GM12891 (cell line): ENCODE measurements around the gene RASIP1.
"Not testable (repeated sequence)": the region's sequence is repeated elsewhere in the genome, so short reads cannot be mapped to it uniquely, and the experiment has no call there.

Source experiments
- DNase-seq: peaks from one replicate; pipeline ENCODE4 v3.0.0; 2011; ENCODE audit warnings: low spot score; ENCODE audit not compliant: insufficient read length
- FAIRE-seq: peaks from 2 replicates; lab custom pipeline; 2011; peaks lifted over from hg19 to GRCh38; lab: Jason Lieb, UNC
- PAX5 ChIP-seq: IDR thresholded peaks from 2 replicates; pipeline ENCODE4 v1.6.1; 2011; ENCODE audit warnings: low read length, moderate library complexity, mild to moderate bottlenecking; ENCODE audit not compliant: insufficient read depth, severe bottlenecking
- POLR2A ChIP-seq: IDR thresholded peaks from 2 replicates; pipeline ENCODE4 v1.6.1; 2011; ENCODE audit warnings: low read depth, low read length, control low read depth
- POLR2AphosphoS5 ChIP-seq: IDR thresholded peaks from 2 replicates; pipeline ENCODE4 v1.6.1; 2011; ENCODE audit warnings: low read depth, low read length, control low read depth
- POU2F2 ChIP-seq: IDR thresholded peaks from 2 replicates; pipeline ENCODE4 v1.6.1; 2011; ENCODE audit warnings: low read depth, mild to moderate bottlenecking, control low read depth, low read length, moderate library complexity
- SPI1 ChIP-seq: IDR thresholded peaks from 2 replicates; pipeline ENCODE4 v1.6.1; 2011; ENCODE audit warnings: low read depth, low read length, control low read depth
- TAF1 ChIP-seq: IDR thresholded peaks from 2 replicates; pipeline ENCODE4 v1.6.1; 2011; ENCODE audit warnings: low read depth, low read length, control low read depth

The RASIP1 gene

GRCh38 chr19:48770734-48771472 is 30.5 kb upstream of the RASIP1 start:
- FAIRE-seq: no peak
- no peak for TF ChIP-seq TAF1
- TF ChIP-seq SPI1: no peak
- no peak for DNase-seq

DNA sequence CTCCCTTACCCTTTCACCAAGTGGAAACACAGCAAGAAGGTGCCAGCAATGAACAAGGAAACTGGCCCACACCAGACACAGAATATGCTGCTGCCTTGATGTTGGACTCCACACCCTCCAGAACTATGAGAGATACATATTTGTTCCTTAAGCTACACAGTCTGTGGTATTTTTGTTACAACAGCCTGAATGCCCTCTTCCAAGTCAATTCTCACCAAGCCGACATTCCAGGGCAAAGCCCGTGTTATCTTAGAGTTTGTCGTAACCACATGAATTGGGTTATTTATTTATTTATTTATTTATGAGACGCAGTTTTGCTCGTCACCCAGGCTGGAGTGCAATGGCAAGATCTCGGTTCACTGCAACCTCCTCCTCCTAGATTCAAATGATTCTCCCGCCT is 29.9 kb upstream of the RASIP1 start:
- FAIRE-seq: no peak
- DNase-seq: no peak
- TF ChIP-seq POU2F2 (no peak), PAX5 (no peak), TAF1 (no peak)

- DNase-seq (no peak), FAIRE-seq (no peak)
- TF ChIP-seq SPI1 (peak; percentile 21; the same call in 1 of the 2 replicates), TAF1 (no peak)
These were observed 28.7 kb upstream of the RASIP1 start for GRCh38 chr19:48768994-48769713.

DNA sequence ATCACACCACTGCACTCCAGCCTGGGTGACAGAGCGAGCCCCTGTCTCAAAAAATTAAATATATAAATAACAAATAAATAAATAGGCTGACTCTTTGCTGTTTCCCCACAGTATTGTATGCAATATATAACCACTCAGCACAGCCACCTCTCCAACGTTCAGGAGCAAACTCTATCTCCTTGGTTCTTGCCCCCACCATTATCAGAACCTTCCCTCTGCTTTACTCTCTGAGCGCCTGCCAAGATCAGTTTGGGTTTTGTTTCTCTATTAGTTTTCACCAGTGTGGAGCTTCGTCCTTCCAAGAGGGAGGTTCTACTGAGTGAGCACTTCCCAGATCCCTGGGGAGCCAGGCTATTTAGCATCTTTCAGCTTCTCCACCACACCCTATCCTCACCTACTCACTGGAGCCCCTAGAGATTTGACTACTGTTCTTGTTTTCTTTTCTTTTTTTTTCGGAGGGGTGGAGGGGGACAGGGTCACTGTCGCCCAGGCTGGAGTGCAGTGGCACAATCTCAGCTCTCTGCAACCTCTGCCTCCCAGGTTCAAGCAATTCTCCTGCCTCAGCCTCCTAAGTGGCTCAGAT is 27.9 kb upstream of the RASIP1 start:
- DNase-seq, FAIRE-seq: not testable (repeated sequence)

- DNase-seq, FAIRE-seq: not testable (repeated sequence)
These were observed 25.4 kb upstream of the RASIP1 start for GRCh38 chr19:48765816-48766215.

DNA sequence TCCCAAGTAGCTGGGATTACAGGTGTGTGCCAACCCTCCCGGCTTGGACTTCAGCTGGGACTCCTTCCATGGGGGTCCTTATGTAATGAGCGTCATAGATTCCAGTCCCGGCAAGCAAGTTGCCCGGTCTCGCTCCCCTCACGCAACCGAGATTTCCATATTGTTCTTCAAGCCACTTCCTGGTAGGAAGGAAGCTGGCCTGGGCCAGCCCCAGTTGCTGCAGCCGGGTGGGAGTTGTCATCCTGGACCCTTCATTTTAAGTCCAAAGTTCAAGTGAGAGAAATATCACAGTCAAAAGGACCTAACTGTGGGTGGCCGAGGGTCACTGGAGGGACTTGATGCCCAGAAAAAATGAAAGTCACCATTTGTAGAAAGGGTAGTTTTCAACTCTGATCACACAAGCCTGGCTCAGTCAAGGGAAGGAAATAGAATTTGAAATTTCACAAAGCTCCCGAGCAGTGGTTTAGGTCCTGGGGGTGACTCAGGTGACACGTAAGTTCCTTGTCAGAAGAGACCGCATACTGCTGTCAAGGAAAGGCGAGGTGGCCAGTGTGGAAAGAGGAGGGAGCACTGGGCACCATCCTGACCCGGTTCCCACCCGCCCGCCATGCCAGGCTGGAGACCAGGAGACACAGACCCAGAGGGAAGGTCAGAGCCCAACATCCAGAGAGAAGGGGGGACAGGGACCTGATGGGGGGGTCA is 20.2 kb upstream of the RASIP1 start:
- no peak for TF ChIP-seq POLR2AphosphoS5
- TF ChIP-seq TAF1: no peak
- no peak for TF ChIP-seq POLR2A
- no peak for TF ChIP-seq SPI1
- TF ChIP-seq PAX5: no peak
- no peak for TF ChIP-seq POU2F2
- peak; percentile 5 for FAIRE-seq
- DNase-seq: no peak

DNA sequence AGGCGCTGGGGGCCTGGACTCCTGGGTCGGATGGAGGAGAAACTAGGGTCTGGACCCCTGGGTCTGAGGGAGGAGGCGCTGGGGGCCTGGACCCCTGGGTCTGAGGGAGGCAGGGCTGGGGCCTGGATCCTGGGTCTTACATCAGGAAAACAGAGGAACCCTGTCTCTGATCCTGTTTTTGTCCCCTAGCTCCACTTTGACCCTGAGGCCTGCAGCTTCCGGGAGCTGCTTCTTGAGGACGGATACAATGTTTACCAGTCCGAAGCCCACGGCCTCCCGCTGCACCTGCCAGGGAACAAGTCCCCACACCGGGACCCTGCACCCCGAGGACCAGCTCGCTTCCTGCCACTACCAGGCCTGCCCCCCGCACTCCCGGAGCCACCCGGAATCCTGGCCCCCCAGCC is 17.3 kb upstream of the RASIP1 start:
- no peak for TF ChIP-seq PAX5
- DNase-seq: no peak
- no peak for FAIRE-seq

GRCh38 chr19:48757089-48757675 is 16.8 kb upstream of the RASIP1 start:
- no peak for TF ChIP-seq PAX5
- no peak for TF ChIP-seq POU2F2
- no peak for TF ChIP-seq SPI1
- TF ChIP-seq POLR2AphosphoS5: no peak
- no peak for TF ChIP-seq POLR2A
- no peak for TF ChIP-seq TAF1
- no peak for DNase-seq
- FAIRE-seq: no peak

DNA sequence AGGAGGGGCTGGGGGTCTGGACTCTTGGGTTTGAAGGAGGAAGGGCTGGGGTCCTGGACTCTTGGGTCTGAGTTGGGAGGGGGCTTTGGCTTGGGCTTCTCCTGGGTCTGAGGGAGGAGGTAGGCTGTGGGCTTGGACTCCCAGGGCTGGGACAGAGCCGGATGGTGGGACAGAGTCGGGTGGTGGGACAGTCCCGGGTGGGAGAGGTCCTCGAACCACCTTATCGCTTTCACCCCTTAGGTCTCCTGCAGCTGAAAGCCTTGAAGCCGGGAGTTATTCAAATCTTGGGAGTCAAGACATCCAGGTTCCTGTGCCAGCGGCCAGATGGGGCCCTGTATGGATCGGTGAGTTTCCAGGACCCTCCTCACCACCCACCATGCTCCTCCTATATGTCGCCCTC is 16.3 kb upstream of the RASIP1 start:
- no peak for TF ChIP-seq SPI1
- TF ChIP-seq POLR2A: no peak
- no peak for TF ChIP-seq POLR2AphosphoS5
- no peak for TF ChIP-seq PAX5
- TF ChIP-seq TAF1: no peak
- TF ChIP-seq POU2F2: no peak
- DNase-seq (no peak), FAIRE-seq (no peak)

DNA sequence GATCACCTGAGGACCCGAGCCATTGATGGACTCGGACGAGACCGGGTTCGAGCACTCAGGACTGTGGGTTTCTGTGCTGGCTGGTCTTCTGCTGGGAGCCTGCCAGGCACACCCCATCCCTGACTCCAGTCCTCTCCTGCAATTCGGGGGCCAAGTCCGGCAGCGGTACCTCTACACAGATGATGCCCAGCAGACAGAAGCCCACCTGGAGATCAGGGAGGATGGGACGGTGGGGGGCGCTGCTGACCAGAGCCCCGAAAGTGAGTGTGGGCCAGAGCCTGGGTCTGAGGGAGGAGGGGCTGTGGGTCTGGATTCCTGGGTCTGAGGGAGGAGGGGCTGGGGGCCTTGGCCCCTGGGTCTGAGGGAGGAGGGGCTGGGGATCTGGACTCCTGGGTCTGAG is 15.8 kb upstream of the RASIP1 start:
- no peak for TF ChIP-seq POU2F2
- no peak for TF ChIP-seq TAF1
- no peak for TF ChIP-seq POLR2AphosphoS5
- no peak for TF ChIP-seq PAX5
- TF ChIP-seq POLR2A: no peak
- TF ChIP-seq SPI1: no peak
- FAIRE-seq (no peak), DNase-seq (no peak)

GRCh38 chr19:48755787-48756186 is 15.4 kb upstream of the RASIP1 start:
- DNase-seq (no peak), FAIRE-seq (no peak)
- no peak for TF ChIP-seq POLR2AphosphoS5
- TF ChIP-seq PAX5: no peak
- no peak for TF ChIP-seq POLR2A
- no peak for TF ChIP-seq SPI1
- no peak for TF ChIP-seq TAF1
- TF ChIP-seq POU2F2: no peak
